H1 (cell line): ENCODE data around the gene MACROD1. TPM values are rescaled to one million over a fixed set of nuclear protein-coding genes. Genes with fewer than 3 reads are reported as not detected.

Experiments
- CTCF ChIA-PET: fragments of 300-600 bp; sonication (Branson Sonifier 250); formaldehyde crosslinking; loops from one replicate; lab custom pipeline; 2021; ENCODE audit not compliant: partially characterized antibody; lab: Charles Lee
- POLR2A ChIA-PET: fragments of 300-600 bp; sonication (Branson Sonifier 250); formaldehyde crosslinking; loops from one replicate; lab custom pipeline; 2021; ENCODE audit warnings: inconsistent platforms; ENCODE audit not compliant: partially characterized antibody; lab: Charles Lee
- DNase-seq, 2 experiments: peaks; one replicate each; pipeline versions ENCODE4 v3.0.0 to v3.0.0-alpha.2; 2010 to 2022; ENCODE audit warnings: low spot score in 2 of 2, low read depth in 1 of 2, mixed read lengths in 1 of 2
- FAIRE-seq: peaks from 2 replicates; lab custom pipeline; 2011; peaks lifted over from hg19 to GRCh38; lab: Jason Lieb, UNC
- H2AFZ ChIP-seq: 2 replicates; pipeline ENCODE4 v1.8.1; 2012; ENCODE audit warnings: low read length, inconsistent platforms
- H2AK5ac ChIP-seq: 2 replicates; pipeline ENCODE4 v1.6.1; 2013; ENCODE audit warnings: low read depth, low read length
- H2BK120ac ChIP-seq: replicated peaks from 2 replicates; pipeline ENCODE3; 2013; ENCODE audit warnings: low read depth, low read length, inconsistent platforms
- H2BK12ac ChIP-seq: 2 replicates; pipeline ENCODE4 v1.6.1; 2013; ENCODE audit warnings: low read depth, low read length
- H2BK15ac ChIP-seq: 2 replicates; pipeline ENCODE4 v1.6.1; 2013; ENCODE audit warnings: low read length
- H2BK20ac ChIP-seq: 2 replicates; pipeline ENCODE4 v1.6.1; 2013; ENCODE audit warnings: low read length
- H2BK5ac ChIP-seq: 2 replicates; pipeline ENCODE4 v1.6.1; 2013; ENCODE audit warnings: low read depth, low read length
- H3K14ac ChIP-seq: 2 replicates; pipeline ENCODE4 v1.6.1; 2013; ENCODE audit warnings: inconsistent platforms; ENCODE audit not compliant: insufficient read length
- H3K18ac ChIP-seq: 2 replicates; pipeline ENCODE4 v1.6.1; 2013; ENCODE audit warnings: low read length; ENCODE audit errors: extremely low read depth
- H3K23ac ChIP-seq: 2 replicates; pipeline ENCODE4 v1.6.1; 2013; ENCODE audit warnings: inconsistent platforms; ENCODE audit not compliant: insufficient read length
- H3K23me2 ChIP-seq: 2 replicates; pipeline ENCODE4 v1.6.1; 2013; ENCODE audit warnings: low read depth, low read length
- H3K27ac ChIP-seq: 2 replicates; pipeline ENCODE4 v1.6.1; 2011; ENCODE audit warnings: low read depth, low read length, inconsistent platforms
- H3K27me3 ChIP-seq, 4 experiments: replicated peaks in 1 of 4; 1 replicate in 1 of 4; 2 replicates in 3 of 4; pipeline versions ENCODE4 v1.6.1 to v1.8.1; 2011 to 2013; ENCODE audit warnings: low read length in 3 of 4, mild to moderate bottlenecking in 3 of 4, inconsistent platforms in 2 of 4, mixed read lengths in 2 of 4, moderate library complexity in 1 of 4; ENCODE audit not compliant: control insufficient read depth in 3 of 4, insufficient read depth in 3 of 4; ENCODE audit errors: extremely low read depth in 1 of 4
- H3K36me3 ChIP-seq, 4 experiments: 2 replicates each; pipeline versions ENCODE4 v1.6.1 to v1.8.1; 2011 to 2013; ENCODE audit warnings: mild to moderate bottlenecking in 4 of 4, low read length in 3 of 4, moderate library complexity in 2 of 4, control low read depth in 1 of 4, inconsistent platforms in 1 of 4; ENCODE audit not compliant: insufficient read depth in 4 of 4, control insufficient read depth in 2 of 4
- H3K4ac ChIP-seq: replicated peaks from 2 replicates; pipeline ENCODE3; 2013; ENCODE audit warnings: low read length, low read depth, mixed read lengths, inconsistent platforms; ENCODE audit not compliant: insufficient read length
- H3K4me1 ChIP-seq, 4 experiments: replicated peaks in 1 of 4; 1 replicate in 1 of 4; 2 replicates in 3 of 4; pipeline versions ENCODE4 v1.6.1 to v1.8.1; 2011 to 2013; ENCODE audit warnings: low read length in 3 of 4, inconsistent platforms in 2 of 4, mixed read lengths in 1 of 4; ENCODE audit not compliant: insufficient read depth in 4 of 4, control insufficient read depth in 3 of 4
- H3K4me2 ChIP-seq, 2 experiments: 2 replicates each; pipeline versions ENCODE4 v1.6.1 to v1.8.1; 2011 to 2013; ENCODE audit warnings: low read depth in 2 of 2, low read length in 2 of 2, control low read depth in 1 of 2, inconsistent platforms in 1 of 2, mild to moderate bottlenecking in 1 of 2; ENCODE audit not compliant: insufficient read depth in 1 of 2
- H3K4me3 ChIP-seq, 4 experiments: fragments of 200-600, 300-600 bp in 1 of 4; sonication (generic), shearing (Covaris generic), sonication (Bioruptor Twin) in 1 of 4; 2 replicates each; pipeline versions ENCODE4 v1.5.1 to v1.8.1; 2011 to 2016; ENCODE audit warnings: low read length in 4 of 4, low read depth in 3 of 4, control low read depth in 2 of 4, inconsistent platforms in 2 of 4, mild to moderate bottlenecking in 2 of 4, mixed read lengths in 1 of 4, moderate library complexity in 1 of 4; ENCODE audit not compliant: insufficient read depth in 2 of 4; ENCODE audit errors: extremely low read depth in 1 of 4
- H3K56ac ChIP-seq: replicated peaks from 2 replicates; pipeline ENCODE3; 2013; ENCODE audit warnings: low read depth, mild to moderate bottlenecking, mixed read lengths, low read length, inconsistent platforms; ENCODE audit not compliant: insufficient read length
- H3K79me1 ChIP-seq: 2 replicates; pipeline ENCODE4 v1.6.1; 2013; ENCODE audit warnings: low read depth, low read length, control low read depth
- H3K79me2 ChIP-seq, 2 experiments: 2 replicates each; pipeline versions ENCODE4 v1.6.1 to v1.8.1; 2012 to 2013; ENCODE audit warnings: low read length in 2 of 2, mild to moderate bottlenecking in 2 of 2, inconsistent platforms in 1 of 2; ENCODE audit not compliant: insufficient read depth in 2 of 2, control insufficient read depth in 1 of 2
- H3K9ac ChIP-seq, 4 experiments: replicated peaks in 1 of 4; 1 replicate in 1 of 4; 2 replicates in 3 of 4; pipeline versions ENCODE4 v1.6.1 to v1.8.1; 2011 to 2013; ENCODE audit warnings: low read depth in 3 of 4, low read length in 3 of 4, control low read depth in 2 of 4, mild to moderate bottlenecking in 2 of 4, moderate library complexity in 2 of 4, inconsistent platforms in 1 of 4; ENCODE audit errors: extremely low read depth in 1 of 4
- H3K9me3 ChIP-seq, 2 experiments: 2 replicates each; pipeline versions ENCODE4 v1.6.1 to v1.8.1; 2012 to 2013; ENCODE audit warnings: mild to moderate bottlenecking in 2 of 2, moderate library complexity in 2 of 2, control low read depth in 1 of 2, inconsistent platforms in 1 of 2, low read depth in 1 of 2, low read length in 1 of 2, mixed read lengths in 1 of 2; ENCODE audit not compliant: insufficient read depth in 2 of 2
- H4K20me1 ChIP-seq, 2 experiments: replicated peaks in 1 of 2; 2 replicates each; pipeline versions ENCODE3 to v1.8.1; 2011 to 2013; ENCODE audit warnings: inconsistent platforms in 2 of 2, low read length in 2 of 2, mild to moderate bottlenecking in 1 of 2; ENCODE audit not compliant: insufficient read depth in 2 of 2, control insufficient read depth in 1 of 2
- H4K5ac ChIP-seq: 2 replicates; pipeline ENCODE4 v1.6.1; 2013; ENCODE audit warnings: low read length, low read depth, mixed read lengths, inconsistent platforms; ENCODE audit not compliant: insufficient read length
- H4K8ac ChIP-seq: 2 replicates; pipeline ENCODE4 v1.8.0; 2013; ENCODE audit warnings: mild to moderate bottlenecking, moderate library complexity, low read length, inconsistent platforms; ENCODE audit not compliant: insufficient read depth; ENCODE audit errors: extremely low read depth
- H4K91ac ChIP-seq: replicated peaks from 2 replicates; pipeline ENCODE3; 2013; ENCODE audit warnings: low read length, mixed read lengths, inconsistent platforms; ENCODE audit not compliant: insufficient read length
- E2F6 ChIP-seq: IDR thresholded peaks from 2 replicates; pipeline ENCODE4 v1.6.1; 2012; ENCODE audit warnings: inconsistent platforms
- EZH2 ChIP-seq: fragments of 200-600 bp; sonication (generic); IDR thresholded peaks from 2 replicates; pipeline ENCODE4 v1.7.1; 2012; ENCODE audit warnings: low read depth, mild to moderate bottlenecking, moderate library complexity, low read length, inconsistent platforms; ENCODE audit not compliant: severe bottlenecking
- GABPA ChIP-seq: IDR thresholded peaks from 2 replicates; pipeline ENCODE4 v1.6.1; 2011; ENCODE audit warnings: mild to moderate bottlenecking, low read length, moderate library complexity, borderline replicate concordance; ENCODE audit not compliant: insufficient read depth
- JUN ChIP-seq: IDR thresholded peaks from 2 replicates; pipeline ENCODE4 v1.6.1; 2011; ENCODE audit warnings: low read depth, mild to moderate bottlenecking, improper control_type of control experiment, low read length
- RAD21 ChIP-seq, 2 experiments: IDR thresholded peaks in 1 of 2; conservative IDR thresholded peaks in 1 of 2; 2 replicates each; pipeline ENCODE4 v1.6.1; 2011; ENCODE audit warnings: low read depth in 2 of 2, low read length in 2 of 2, improper control_type of control experiment in 1 of 2, inconsistent platforms in 1 of 2, mild to moderate bottlenecking in 1 of 2, moderate library complexity in 1 of 2
- SIX5 ChIP-seq: IDR thresholded peaks from 2 replicates; pipeline ENCODE4 v1.6.1; 2011; ENCODE audit warnings: mild to moderate bottlenecking, low read depth, low read length
- SP1 ChIP-seq: IDR thresholded peaks from 2 replicates; pipeline ENCODE4 v1.6.1; 2011; ENCODE audit warnings: low read depth, low read length
- SP2 ChIP-seq: IDR thresholded peaks from 2 replicates; pipeline ENCODE4 v1.6.1; 2012; ENCODE audit warnings: mild to moderate bottlenecking, low read length, inconsistent platforms
- WGBS, 2 experiments: shearing (Covaris generic) in 1 of 2; methylation state at CpG; one replicate each; pipeline versions ENCODE4 v1.1.6 to v1.1.7; 2013 to 2015; ENCODE audit warnings: low lambda C conversion rate in 2 of 2, mixed read lengths in 2 of 2, inconsistent platforms in 1 of 2, low coverage in 1 of 2, missing lambda C conversion rate in 1 of 2; ENCODE audit not compliant: insufficient replicate concordance in 2 of 2, insufficient coverage in 1 of 2, insufficient read length in 1 of 2; ENCODE audit errors: extremely low coverage in 1 of 2, missing lambda C conversion rate in 1 of 2; 5-methylcytosine and 5-hydroxymethylcytosine counted together
- polyA plus RNA-seq, 7 experiments: library from polyadenylated mRNA; depleted of rRNA in 3 of 7; stranded (reverse) in 5 of 7; unstranded in 2 of 7; fragments of >200 nt in 5 of 7; fragments of 200-250 nt in 2 of 7; gene quantifications; 1 replicate in 5 of 7; 2 replicates in 1 of 7; 4 replicates in 1 of 7; pipeline versions ENCODE4 v1.2.1 to v1.2.3, GENCODE V29; 2011 to 2013; ENCODE audit warnings: missing spikeins in 2 of 7, mixed read lengths in 2 of 7
- total RNA-seq: library from RNA; stranded (reverse); fragmentation: NEBNext Ultra II Directional; extraction: Animal tissue kit (Norgen Biotek cat#: 25700); gene quantifications from 2 replicates; pipeline ENCODE4 v1.2.1, GENCODE V29; 2021

Gene MACROD1
- total and polyA plus RNA-seq, 2 of the 8 experiments (the other 6 are each of a cell fraction or from before 2014, with no cell fraction given), result 19.5 to 34.1 TPM

GRCh38 chr11:64192434-64192833 lies 26.5 kb upstream of the MACROD1 start:
- no peak for DNase-seq
- Histone ChIP-seq H3K14ac (no peak overlapping the region), H4K20me1 (peaks cover 18 to 28% of the 10 kb centered on the region in 2 experiments)

More at GRCh38 chr11:64192434-64192833, 26.5 kb upstream of the MACROD1 start:
- Histone ChIP-seq H4K5ac (no peak overlapping the region), H3K4me3 (no peak overlapping the region), H2BK120ac (no peak overlapping the region), H2AFZ (no peak overlapping the region), H2BK20ac (no peak overlapping the region), H3K9me3 (no peaks in the 10 kb centered on the region), H3K4me1 (peaks cover 0 to 2% (median 0%) of the 10 kb centered on the region in 4 experiments; a peak in 1 of 7 replicates), H3K36me3 (peaks cover 32 to 61% (median 50%) of the 10 kb centered on the region in 4 experiments), H3K9ac (no peak overlapping the region), H2BK5ac (no peak overlapping the region), H3K27ac (no peak overlapping the region), H3K79me1 (peaks cover 11% of the 10 kb centered on the region), H3K23ac (no peak overlapping the region), H3K56ac (no peak overlapping the region), H4K91ac (no peak overlapping the region), H2BK12ac (no peak overlapping the region), H3K4me2 (no peak overlapping the region), H2BK15ac (no peak overlapping the region), H4K8ac (no peak overlapping the region), H3K27me3 (no peaks in the 10 kb centered on the region), H3K23me2 (no peaks in the 10 kb centered on the region), H3K79me2 (peaks cover 12 to 15% of the 10 kb centered on the region in 2 experiments), H3K18ac (no peak overlapping the region), H3K4ac (no peak overlapping the region), H2AK5ac (no peak overlapping the region)
- no peak for FAIRE-seq
- POLR2A ChIA-PET, result interaction anchor here (0.6 to 12.4 kb wide), 5 partner anchors 14 to 112 kb away, joined by 3 to 186 read pairs (median 4); partner anchors contain the start of genes ESRRA and FERMT3
- no peak for TF ChIP-seq E2F6
- TF ChIP-seq SP2, result no peak
- no peak for TF ChIP-seq SIX5
- no peak for TF ChIP-seq EZH2
- no peak for TF ChIP-seq RAD21 (IDR thresholded peaks at IDR 0.05 in 1 of 2, conservative IDR thresholded peaks at IDR 0.05 in 1 of 2; ENCODE audit: low read depth in 2 of 2, low read length in 2 of 2)
- TF ChIP-seq JUN, result no peak
- no peak for TF ChIP-seq GABPA
- TF ChIP-seq SP1, result no peak
- 94% methylated on average over 5 of the region's 5 CpGs; no CpG with 5 or more reads in 1 of the 2 experiments for WGBS, 2 experiments
- CTCF ChIA-PET, result interaction anchor here (1.4 to 4.0 kb wide), 3 partner anchors 13 to 51 kb away, joined by 3 to 30 read pairs (median 5); partner anchors contain the start of gene FERMT3
